Stimulated activated effector memory CD8-positive, alpha-beta T cell treated with anti-CD3 and anti-CD28 coated beads, Interleukin-12 subunit alpha, Interleukin-12 subunit beta, amount 100 ng/mL, for 72 hours (primary cell): ENCODE measurements around the gene CRTC1.

Experiments
- ATAC-seq: fragments of 150-1000 bp; cut with Tn5 transposase; 2 replicates; pipeline ENCODE4 v1.10.0; 2021
- DNase-seq, 2 donors: peaks; one replicate each; pipeline ENCODE4 v3.0.0; 2021 to 2022; ENCODE audit warnings: low spot score in 2 of 2
- H3K27ac Mint-ChIP-seq: one replicate; pipeline ENCODE4 v1.8.0; 2022; ENCODE audit warnings: mild to moderate bottlenecking, mixed read lengths
- H3K36me3 Mint-ChIP-seq: one replicate; pipeline ENCODE4 v1.8.0; 2022; ENCODE audit warnings: mild to moderate bottlenecking, mixed read lengths
- H3K4me1 Mint-ChIP-seq: one replicate; pipeline ENCODE4 v1.8.0; 2022; ENCODE audit warnings: mixed read lengths
- H3K4me3 Mint-ChIP-seq: one replicate; pipeline ENCODE4 v1.8.0; 2022; ENCODE audit warnings: mild to moderate bottlenecking, mixed read lengths
- H3K9me3 Mint-ChIP-seq: one replicate; pipeline ENCODE4 v1.8.0; 2022; ENCODE audit warnings: mixed read lengths

Gene CRTC1

GRCh38 chr19:18768046-18768771, 84.7 kb downstream of the CRTC1 start:
- ATAC-seq (no peak), DNase-seq (no peak)
- Mint-ChIP-seq H3K4me3 (no peak overlapping the region), H3K9me3 (no peaks in the 10 kb centered on the region), H3K4me1 (no peaks in the 10 kb centered on the region), H3K27ac (no peak overlapping the region), H3K36me3 (no peaks in the 10 kb centered on the region)

GRCh38 chr19:18768997-18769891, 85.8 kb downstream of the CRTC1 start:
- no peak overlapping the region for H3K27ac Mint-ChIP-seq
- no peak for DNase-seq

GRCh38 chr19:18769989-18770528, 86.6 kb downstream of the CRTC1 start:
- H3K9me3 Mint-ChIP-seq = no peaks in the 10 kb centered on the region

More at GRCh38 chr19:18768997-18769891, 85.8 kb downstream of the CRTC1 start:
- Mint-ChIP-seq H3K4me3 (no peak overlapping the region), H3K4me1 (no peaks in the 10 kb centered on the region), H3K36me3 (no peaks in the 10 kb centered on the region), H3K9me3 (no peaks in the 10 kb centered on the region)
- no peak for ATAC-seq

GRCh38 chr19:18770663-18771327, 87.3 kb downstream of the CRTC1 start:
- H3K9me3 Mint-ChIP-seq = no peaks in the 10 kb centered on the region

More at GRCh38 chr19:18769989-18770528, 86.6 kb downstream of the CRTC1 start:
- Mint-ChIP-seq H3K4me3 (no peak overlapping the region), H3K36me3 (no peaks in the 10 kb centered on the region), H3K4me1 (no peaks in the 10 kb centered on the region), H3K27ac (no peak overlapping the region)
- ATAC-seq = no peak
- DNase-seq = no peak

GRCh38 chr19:18771328-18772242, 88.1 kb downstream of the CRTC1 start:
- no peak for DNase-seq
- Mint-ChIP-seq H3K27ac (no peak overlapping the region), H3K36me3 (no peaks in the 10 kb centered on the region), H3K4me1 (no peaks in the 10 kb centered on the region), H3K4me3 (no peak overlapping the region), H3K9me3 (no peaks in the 10 kb centered on the region)
- no peak for ATAC-seq

More at GRCh38 chr19:18770663-18771327, 87.3 kb downstream of the CRTC1 start:
- Mint-ChIP-seq H3K4me1 (no peaks in the 10 kb centered on the region), H3K36me3 (no peaks in the 10 kb centered on the region), H3K27ac (no peak overlapping the region), H3K4me3 (no peak overlapping the region)
- DNase-seq (no peak), ATAC-seq (peak; percentile 25)

GRCh38 chr19:18772620-18773587, 89.4 kb downstream of the CRTC1 start:
- H3K4me3 Mint-ChIP-seq = no peak overlapping the region
- no peaks in the 10 kb centered on the region for H3K36me3 Mint-ChIP-seq
- H3K9me3 Mint-ChIP-seq = no peaks in the 10 kb centered on the region
- no peak overlapping the region for H3K27ac Mint-ChIP-seq
- ATAC-seq (no peak), DNase-seq (no peak)
- H3K4me1 Mint-ChIP-seq = no peaks in the 10 kb centered on the region

- Mint-ChIP-seq H3K9me3 (no peaks in the 10 kb centered on the region), H3K4me1 (no peaks in the 10 kb centered on the region), H3K4me3 (no peak overlapping the region), H3K27ac (no peak overlapping the region), H3K36me3 (no peaks in the 10 kb centered on the region)
- DNase-seq = no peak
- ATAC-seq = no peak
Observed at GRCh38 chr19:18773682-18774081, 90.2 kb downstream of the CRTC1 start.

- Mint-ChIP-seq H3K27ac (no peak overlapping the region), H3K9me3 (no peaks in the 10 kb centered on the region), H3K4me1 (no peaks in the 10 kb centered on the region), H3K4me3 (no peak overlapping the region), H3K36me3 (no peaks in the 10 kb centered on the region)
- DNase-seq (no peak), ATAC-seq (no peak)
Observed at GRCh38 chr19:18774107-18774506, 90.6 kb downstream of the CRTC1 start.

GRCh38 chr19:18774782-18775444, 91.4 kb downstream of the CRTC1 start:
- DNase-seq = no peak
- no peaks in the 10 kb centered on the region for H3K4me1 Mint-ChIP-seq
- H3K9me3 Mint-ChIP-seq = no peaks in the 10 kb centered on the region
- H3K36me3 Mint-ChIP-seq = no peaks in the 10 kb centered on the region
- H3K4me3 Mint-ChIP-seq = no peak overlapping the region
- H3K27ac Mint-ChIP-seq = no peak overlapping the region
- ATAC-seq = no peak

- no peak for ATAC-seq
- no peaks in the 10 kb centered on the region for H3K36me3 Mint-ChIP-seq
- no peak for DNase-seq
- no peak overlapping the region for H3K4me3 Mint-ChIP-seq
- H3K4me1 Mint-ChIP-seq = no peaks in the 10 kb centered on the region
- no peaks in the 10 kb centered on the region for H3K9me3 Mint-ChIP-seq
- no peak overlapping the region for H3K27ac Mint-ChIP-seq
Observed at GRCh38 chr19:18775586-18776287, 92.3 kb downstream of the CRTC1 start.

GRCh38 chr19:18776288-18776594, 92.8 kb downstream of the CRTC1 start:
- Mint-ChIP-seq H3K9me3 (no peaks in the 10 kb centered on the region), H3K36me3 (no peaks in the 10 kb centered on the region), H3K4me1 (no peaks in the 10 kb centered on the region), H3K4me3 (no peak overlapping the region), H3K27ac (no peak overlapping the region)
- no peak for ATAC-seq
- no peak for DNase-seq

GRCh38 chr19:18776736-18777135, 93.3 kb downstream of the CRTC1 start:
- DNase-seq (no peak), ATAC-seq (peak; percentile 42)
- Mint-ChIP-seq H3K27ac (no peak overlapping the region), H3K36me3 (no peaks in the 10 kb centered on the region), H3K4me3 (no peak overlapping the region), H3K9me3 (no peaks in the 10 kb centered on the region), H3K4me1 (no peaks in the 10 kb centered on the region)
